GM19452 (cell line): Measurements from ENCODE around the gene ELAVL2.
"Not testable (repeated sequence)": the region's sequence is repeated elsewhere in the genome, so short reads cannot be mapped to it uniquely, and the experiment has no call there.

Experiments used
- ATAC-seq: cut with Tn5 transposase; IDR thresholded peaks from one replicate; pipeline ENCODE4 v1.9.1; 2021; ENCODE audit not compliant: unreplicated experiment

The ELAVL2 gene

GRCh38 chr9:23725279-23725946 lies 100.6 kb downstream of the ELAVL2 start:
- no peak for ATAC-seq

GRCh38 chr9:23723672-23724071 lies 102.4 kb downstream of the ELAVL2 start:
- no peak for ATAC-seq

- ATAC-seq = not testable (repeated sequence)
These were observed 103.0 kb downstream of the ELAVL2 start for GRCh38 chr9:23723048-23723447.

GRCh38 chr9:23721466-23721865 lies 104.6 kb downstream of the ELAVL2 start:
- no peak for ATAC-seq

- ATAC-seq = no peak
These were observed 108.5 kb downstream of the ELAVL2 start for GRCh38 chr9:23717505-23717904.

- ATAC-seq = no peak
These were observed 118.8 kb downstream of the ELAVL2 start for GRCh38 chr9:23707249-23707648.

GRCh38 chr9:23702311-23702922 lies 123.6 kb downstream of the ELAVL2 start:
- ATAC-seq = no peak

- no peak for ATAC-seq
These were observed 124.7 kb downstream of the ELAVL2 start for GRCh38 chr9:23701291-23701690.

GRCh38 chr9:23700359-23700758 lies 125.7 kb downstream of the ELAVL2 start:
- ATAC-seq = no peak

- ATAC-seq = no peak
These were observed 127.9 kb downstream of the ELAVL2 start for GRCh38 chr9:23698161-23698560.

- no peak for ATAC-seq
These were observed 130.5 kb downstream of the ELAVL2 start for GRCh38 chr9:23695572-23695971.

GRCh38 chr9:23693374-23693773 lies 132.7 kb downstream of the ELAVL2 start:
- ATAC-seq = no peak

- no peak for ATAC-seq
These were observed 139.1 kb downstream of the ELAVL2 start for GRCh38 chr9:23686896-23687295.

- ATAC-seq = no peak
These were observed 139.8 kb downstream of the ELAVL2 start for GRCh38 chr9:23686257-23686656.

GRCh38 chr9:23683611-23684061 lies 142.4 kb downstream of the ELAVL2 start:
- ATAC-seq = no peak

GRCh38 chr9:23682891-23683431 lies 143.1 kb downstream of the ELAVL2 start:
- no peak for ATAC-seq

GRCh38 chr9:23682352-23682751 lies 143.7 kb downstream of the ELAVL2 start:
- ATAC-seq = no peak

- no peak for ATAC-seq
These were observed 148.6 kb downstream of the ELAVL2 start for GRCh38 chr9:23677446-23677845.

- ATAC-seq = no peak
These were observed 151.9 kb downstream of the ELAVL2 start for GRCh38 chr9:23674016-23674585.

GRCh38 chr9:23672151-23672550 lies 153.9 kb downstream of the ELAVL2 start:
- no peak for ATAC-seq

- ATAC-seq = no peak
These were observed 156.3 kb downstream of the ELAVL2 start for GRCh38 chr9:23669776-23670175.

GRCh38 chr9:23665635-23666034 lies 160.4 kb downstream of the ELAVL2 start:
- ATAC-seq = no peak
